Pancreas (tissue), 10 donors: Measurements from ENCODE around the gene IRF2BPL. TPM values are rescaled to one million over a fixed set of nuclear protein-coding genes. Genes with fewer than 3 reads are reported as not detected.

Experiments
- ATAC-seq, 4 donors: fragments of 200-7000 bp; cut with Tn5 transposase; one replicate each; pipeline versions ENCODE4 v1.8.0 to v1.9.1; 2020; ENCODE audit warnings: mild to moderate bottlenecking in 4 of 4, moderate library complexity in 4 of 4
- DNase-seq, 6 donors: peaks; one replicate each; pipeline ENCODE4 v3.0.0-alpha.2; 2020
- FAIRE-seq: peaks from 2 replicates; lab custom pipeline; 2012; peaks lifted over from hg19 to GRCh38; lab: Jason Lieb, UNC
- H3K27ac ChIP-seq, 4 donors: fragments of 200-600 bp; sonication (generic); 1 replicate in 3 of 4; 2 replicates in 1 of 4; pipeline versions ENCODE4 v1.5.0 to v1.8.0; 2020
- H3K27me3 ChIP-seq, 4 donors: fragments of 200-600 bp; one replicate each; pipeline ENCODE4 v1.8.0; 2021
- H3K36me3 ChIP-seq, 3 donors: fragments of 200-600 bp; sonication (generic) in 1 of 3; one replicate each; pipeline versions ENCODE4 v1.5.0 to v1.8.0; 2020 to 2021
- H3K4me1 ChIP-seq, 3 donors: fragments of 200-600 bp; one replicate each; pipeline ENCODE4 v1.8.0; 2021
- H3K4me3 ChIP-seq, 4 donors: fragments of 200-600 bp; sonication (generic) in 2 of 4; one replicate each; pipeline versions ENCODE4 v1.5.0 to v1.8.0; 2020 to 2021
- H3K9me3 ChIP-seq, 4 donors: fragments of 200-600 bp; one replicate each; pipeline ENCODE4 v1.8.0; 2021
- CTCF ChIP-seq, 4 donors: fragments of 200-600 bp; sonication (generic) in 3 of 4; IDR thresholded peaks; one replicate each; pipeline versions ENCODE4 v1.5.0 to v1.8.0; 2021; ENCODE audit warnings: antibody characterized with exemption in 4 of 4
- WGBS, 2 donors: extraction: QIAGEN DNeasy Blood & Tissue Kit; methylation state at CpG; one replicate each; pipeline ENCODE4 v1.1.7; 2013; 5-methylcytosine and 5-hydroxymethylcytosine counted together
- intact Hi-C, 3 donors: fragments of 100-400 bp; cut with DNase I; formaldehyde crosslinking; loops; one replicate each; pipeline versions ENCODE4 v1.11.1 to v1.14.2; 2022
- polyA plus RNA-seq, 2 donors: library from polyadenylated mRNA; stranded (reverse); fragments of 200-250 nt; gene quantifications; one replicate each; pipeline ENCODE4 v1.2.3, GENCODE V29; 2013
- total RNA-seq, 6 donors: library from RNA; stranded (reverse); fragmentation: NEBNext Ultra II Directional in 4 of 6; extraction: Animal tissue kit (Norgen Biotek cat#: 25700) in 4 of 6; gene quantifications; one replicate each; pipeline versions ENCODE4 v1.2.1 to v1.2.4, GENCODE V29; 2021 to 2023
- donor health status: healthy with polysubstance abuse.
- donor health status: DM: no; HTN: no; CAD: no; lungs with moderate emphysema.
- donor health status: DM: no; HTN: no; CAD: no.
- donor health status: control.
- donor health status: control.
- donor health status: Bipolar disorder and iron deficiency.
- donor health status: DM: yes; HTN: yes; CAD: no.
- donor health status: DM: no; HTN: no; CAD: no.
- donor health status: DM: no; HTN: no; CAD: no.
- donor health status: DM: yes; HTN: yes; CAD: no.

Gene IRF2BPL
- total and polyA plus RNA-seq, 8 donors: 6.2 to 32.2 (median 19.0) TPM

GRCh38 chr14:77004711-77005460 lies 23.6 kb downstream of the IRF2BPL start:
- H3K27me3 ChIP-seq: no peaks in the 10 kb centered on the region
- H3K4me1 ChIP-seq: peaks cover 53 to 64% (median 58%) of the 10 kb centered on the region in 3 donors
- peak overlapping the region; percentile 42 to 94 (median 68) for H3K27ac ChIP-seq
- no peaks in the 10 kb centered on the region for H3K36me3 ChIP-seq
- TF ChIP-seq CTCF (IDR thresholded peaks at IDR 0.05): no peak
- 55 to 71% methylated on average over 9 of the region's 9 CpGs for WGBS, 2 donors
- FAIRE-seq (no peak), ATAC-seq (no peak), DNase-seq (no peak)
- H3K9me3 ChIP-seq: no peaks in the 10 kb centered on the region
- no peak overlapping the region for H3K4me3 ChIP-seq
- intact Hi-C loops: no loop called here

- no peak for TF ChIP-seq CTCF (IDR thresholded peaks at IDR 0.05)
- Histone ChIP-seq H3K4me1 (peaks cover 53 to 58% (median 58%) of the 10 kb centered on the region in 3 donors), H3K27ac (peak overlapping the region; percentile 42 to 94 (median 68)), H3K4me3 (no peak overlapping the region), H3K36me3 (no peaks in the 10 kb centered on the region), H3K9me3 (no peaks in the 10 kb centered on the region), H3K27me3 (no peaks in the 10 kb centered on the region)
- DNase-seq (peak in 4 of 6 donors; percentile 42 to 79 (median 74)), ATAC-seq (peak; percentile 38 to 57 (median 54)), FAIRE-seq (no peak)
- 33 to 39% methylated on average over 5 of the region's 5 CpGs for whole genome bisulfite sequencing, 2 donors
- intact Hi-C loops: no loop called here
Observed at GRCh38 chr14:77003960-77004710, 24.4 kb downstream of the IRF2BPL start.

GRCh38 chr14:77002889-77003288 lies 25.6 kb downstream of the IRF2BPL start:
- no peak for DNase-seq
- Histone ChIP-seq H3K36me3 (no peaks in the 10 kb centered on the region), H3K27ac (no peak overlapping the region), H3K27me3 (no peaks in the 10 kb centered on the region), H3K9me3 (no peaks in the 10 kb centered on the region), H3K4me1 (peaks cover 43 to 48% (median 48%) of the 10 kb centered on the region in 3 donors), H3K4me3 (no peak overlapping the region)
- no peak for TF ChIP-seq CTCF (IDR thresholded peaks at IDR 0.05)
- intact Hi-C loops: no loop called here
- 62 to 69% methylated on average over 6 of the region's 6 CpGs for WGBS, 2 donors
- no peak for FAIRE-seq
- no peak for ATAC-seq

GRCh38 chr14:77002335-77002734 lies 26.2 kb downstream of the IRF2BPL start:
- Histone ChIP-seq H3K4me3 (no peak overlapping the region), H3K4me1 (peaks cover 39 to 45% (median 43%) of the 10 kb centered on the region in 3 donors), H3K27ac (no peak overlapping the region), H3K27me3 (no peaks in the 10 kb centered on the region), H3K36me3 (no peaks in the 10 kb centered on the region), H3K9me3 (no peaks in the 10 kb centered on the region)
- ATAC-seq: no peak
- TF ChIP-seq CTCF (IDR thresholded peaks at IDR 0.05): no peak
- DNase-seq: no peak
- WGBS, 2 donors: 86 to 94% methylated on average over 4 of the region's 4 CpGs
- intact Hi-C loops: no loop called here
- no peak for FAIRE-seq
